HEK293 (cell line): ENCODE results near the gene HMG20B.

Source experiments
- CTCF ChIA-PET: fragments of 350-600 bp; formaldehyde crosslinking; extraction: SDS; loops from one replicate; lab custom pipeline; 2021; ENCODE audit warnings: antibody characterized with exemption; lab: Yijun Ruan, JAX
- POLR2A ChIA-PET: fragments of 300-600 bp; formaldehyde crosslinking; extraction: SDS; loops from one replicate; lab custom pipeline; 2020; ENCODE audit warnings: antibody characterized with exemption, inconsistent platforms; lab: Yijun Ruan, JAX
- H3K27ac ChIP-seq: fragments of 200-500 bp; sonication (Bioruptor generic); 2 replicates; pipeline ENCODE4 v1.5.1; 2014; ENCODE audit warnings: low read depth, low read length, control low read depth, inconsistent platforms; ENCODE audit errors: extremely low read depth
- H3K36me3 ChIP-seq, 2 experiments: fragments of 200-500 bp in 1 of 2; sonication (Bioruptor generic) in 1 of 2; 1 replicate in 1 of 2; 2 replicates in 1 of 2; pipeline ENCODE4 v1.5.1; 2014 to 2017; ENCODE audit warnings: inconsistent platforms in 2 of 2, low read length in 2 of 2; ENCODE audit not compliant: control insufficient read depth in 2 of 2, insufficient read depth in 1 of 2
- H3K4me1 ChIP-seq: fragments of 200-500 bp; sonication (Bioruptor generic); 2 replicates; pipeline ENCODE4 v1.5.1; 2014; ENCODE audit warnings: mild to moderate bottlenecking, low read length, inconsistent platforms; ENCODE audit not compliant: control insufficient read depth, insufficient read depth
- H3K4me3 ChIP-seq: 2 replicates; pipeline ENCODE4 v1.5.1; 2011; ENCODE audit warnings: low read depth, mild to moderate bottlenecking, control low read depth, low read length, moderate library complexity
- H3K9me3 ChIP-seq: fragments of 200-500 bp; sonication (Bioruptor generic); 2 replicates; pipeline ENCODE4 v1.5.1; 2014; ENCODE audit warnings: low read depth, low read length, inconsistent platforms; ENCODE audit not compliant: control insufficient read depth, insufficient read depth
- EGR2 ChIP-seq: fragments of 450-650 bp; formaldehyde crosslinking; IDR thresholded peaks from 2 replicates; pipeline ENCODE4 v1.5.1; 2016; ENCODE audit warnings: low read depth, missing biosample characterization, missing genetic modification characterization
- GLIS1 ChIP-seq: fragments of 450-650 bp; formaldehyde crosslinking; IDR thresholded peaks from 2 replicates; pipeline ENCODE4 v1.5.1; 2016; ENCODE audit warnings: missing biosample characterization, missing genetic modification characterization
- HOXA7 ChIP-seq: sonication (generic); formaldehyde crosslinking; IDR thresholded peaks from 2 replicates; pipeline ENCODE4 v1.8.1; 2022; ENCODE audit warnings: missing genetic modification reagents, borderline replicate concordance
- HOXD13 ChIP-seq: sonication (generic); formaldehyde crosslinking; IDR thresholded peaks from 2 replicates; pipeline ENCODE4 v1.8.0; 2022; ENCODE audit warnings: missing genetic modification reagents, borderline replicate concordance
- KLF10 ChIP-seq: fragments of 450-650 bp; IDR thresholded peaks from 2 replicates; pipeline ENCODE4 v1.5.1; 2018; ENCODE audit warnings: missing biosample characterization, mild to moderate bottlenecking, missing genetic modification characterization
- KLF8 ChIP-seq: fragments of 450-650 bp; formaldehyde crosslinking; IDR thresholded peaks from 2 replicates; pipeline ENCODE4 v1.5.1; 2016; ENCODE audit warnings: missing biosample characterization, missing genetic modification characterization
- MYNN ChIP-seq: fragments of 450-650 bp; formaldehyde crosslinking; IDR thresholded peaks from 2 replicates; pipeline ENCODE4 v1.5.1; 2016; ENCODE audit warnings: missing biosample characterization, missing genetic modification characterization, borderline replicate concordance
- MZF1 ChIP-seq: fragments of 450-650 bp; formaldehyde crosslinking; IDR thresholded peaks from 2 replicates; pipeline ENCODE4 v1.5.1; 2017; ENCODE audit warnings: missing biosample characterization, missing genetic modification characterization, borderline replicate concordance
- PATZ1 ChIP-seq: fragments of 450-650 bp; formaldehyde crosslinking; IDR thresholded peaks from 2 replicates; pipeline ENCODE4 v1.5.1; 2016; ENCODE audit warnings: missing biosample characterization, missing genetic modification characterization
- PRDM1 ChIP-seq: fragments of 450-650 bp; formaldehyde crosslinking; IDR thresholded peaks from 2 replicates; pipeline ENCODE4; 2016; ENCODE audit warnings: missing biosample characterization, missing genetic modification characterization
- PRDM10 ChIP-seq: fragments of 450-650 bp; formaldehyde crosslinking; IDR thresholded peaks from 2 replicates; pipeline ENCODE4 v1.5.1; 2016; ENCODE audit warnings: missing biosample characterization, missing genetic modification characterization
- SP2 ChIP-seq: fragments of 450-650 bp; formaldehyde crosslinking; IDR thresholded peaks from 2 replicates; pipeline ENCODE4 v1.5.1; 2016; ENCODE audit warnings: missing biosample characterization, missing genetic modification characterization
- SP3 ChIP-seq: fragments of 450-650 bp; formaldehyde crosslinking; IDR thresholded peaks from 2 replicates; pipeline ENCODE4 v1.5.1; 2016; ENCODE audit warnings: missing biosample characterization, missing genetic modification characterization
- ZBTB1 ChIP-seq: fragments of 450-650 bp; formaldehyde crosslinking; IDR thresholded peaks from 2 replicates; pipeline ENCODE4 v1.5.1; 2016; ENCODE audit warnings: missing biosample characterization, missing genetic modification characterization
- ZBTB20 ChIP-seq: fragments of 450-650 bp; formaldehyde crosslinking; IDR thresholded peaks from 2 replicates; pipeline ENCODE4 v1.5.1; 2016; ENCODE audit warnings: missing biosample characterization, missing genetic modification characterization
- ZBTB26 ChIP-seq: fragments of 450-650 bp; formaldehyde crosslinking; optimal IDR thresholded peaks from 2 replicates; pipeline ENCODE3; 2016; ENCODE audit warnings: missing biosample characterization, mild to moderate bottlenecking, missing genetic modification characterization
- ZFHX2 ChIP-seq: fragments of 450-650 bp; formaldehyde crosslinking; conservative IDR thresholded peaks from 2 replicates; pipeline ENCODE4 v1.5.1; 2016; ENCODE audit warnings: missing biosample characterization, missing genetic modification characterization
- ZIC2 ChIP-seq: fragments of 450-650 bp; formaldehyde crosslinking; IDR thresholded peaks from 2 replicates; pipeline ENCODE4 v1.5.1; 2016; ENCODE audit warnings: missing biosample characterization, missing genetic modification characterization
- ZNF174 ChIP-seq: fragments of 450-650 bp; formaldehyde crosslinking; IDR thresholded peaks from 2 replicates; pipeline ENCODE4 v1.5.0; 2017; ENCODE audit warnings: missing biosample characterization, mild to moderate bottlenecking, missing genetic modification characterization
- ZNF175 ChIP-seq: fragments of 450-650 bp; formaldehyde crosslinking; IDR thresholded peaks from 2 replicates; pipeline ENCODE4 v1.5.1; 2016; ENCODE audit warnings: missing biosample characterization, missing genetic modification characterization
- ZNF2 ChIP-seq: fragments of 450-650 bp; formaldehyde crosslinking; IDR thresholded peaks from 2 replicates; pipeline ENCODE4 v1.5.1; 2016; ENCODE audit warnings: missing biosample characterization, missing genetic modification characterization
- ZNF266 ChIP-seq: fragments of 450-650 bp; formaldehyde crosslinking; IDR thresholded peaks from 2 replicates; pipeline ENCODE4 v1.5.1; 2016; ENCODE audit warnings: missing biosample characterization, missing genetic modification characterization, low read depth
- ZNF561 ChIP-seq: fragments of 450-650 bp; IDR thresholded peaks from 2 replicates; pipeline ENCODE4 v1.5.1; 2018; ENCODE audit warnings: missing biosample characterization, missing genetic modification characterization, borderline replicate concordance
- ZNF585B ChIP-seq: fragments of 450-650 bp; formaldehyde crosslinking; IDR thresholded peaks from 2 replicates; pipeline ENCODE4 v1.5.1; 2016; ENCODE audit warnings: missing biosample characterization, missing genetic modification characterization
- ZNF654 ChIP-seq: fragments of 450-650 bp; formaldehyde crosslinking; IDR thresholded peaks from 2 replicates; pipeline ENCODE4 v1.5.1; 2016; ENCODE audit warnings: low read depth, missing biosample characterization, missing genetic modification characterization
- ZNF76 ChIP-seq: fragments of 450-650 bp; formaldehyde crosslinking; IDR thresholded peaks from 2 replicates; pipeline ENCODE4; 2016; ENCODE audit warnings: low read depth, missing biosample characterization, missing genetic modification characterization, borderline replicate concordance
- ZNF791 ChIP-seq: fragments of 450-650 bp; formaldehyde crosslinking; IDR thresholded peaks from 2 replicates; pipeline ENCODE4 v1.5.1; 2016; ENCODE audit warnings: missing biosample characterization, missing genetic modification characterization
- ZSCAN23 ChIP-seq: fragments of 450-650 bp; formaldehyde crosslinking; IDR thresholded peaks from 2 replicates; pipeline ENCODE4 v1.5.1; 2016; ENCODE audit warnings: missing biosample characterization, missing genetic modification characterization

HMG20B gene

GRCh38 chr19:3570606-3571011, 2.1 kb upstream of the HMG20B start:
- CTCF ChIA-PET = no interaction called here
- Histone ChIP-seq H3K4me3 (no peak overlapping the region), H3K9me3 (no peaks in the 10 kb centered on the region), H3K4me1 (no peaks in the 10 kb centered on the region), H3K27ac (no peak overlapping the region), H3K36me3 (peaks cover 5 to 8% of the 10 kb centered on the region in 2 experiments; a peak in 2 of 3 replicates)
- POLR2A ChIA-PET = interaction anchor here (0.6 to 0.8 kb wide), 2 partner anchors 9 to 11 kb away, joined by 3 to 4 read pairs; no protein-coding TSS in a partner anchor
- TF ChIP-seq ZNF174 (tag by site-specific recombination) = no peak
- no peak for TF ChIP-seq PRDM1 (tag by site-specific recombination)
- no peak for TF ChIP-seq HOXA7 (CRISPR knock-in tag)
- TF ChIP-seq ZSCAN23 (tag by site-specific recombination) = no peak
- TF ChIP-seq ZNF585B (tag by site-specific recombination) = no peak
- no peak for TF ChIP-seq PATZ1 (tag by site-specific recombination)
- no peak for TF ChIP-seq HOXD13 (CRISPR knock-in tag)
- TF ChIP-seq ZIC2 (tag by site-specific recombination) = peak; percentile 31; the same call in 1 of the 2 replicates
- TF ChIP-seq, all 188 proteins: peak for 1

- Histone ChIP-seq H3K36me3 (peaks cover 9 to 19% of the 10 kb centered on the region in 2 experiments; a peak in 2 of 3 replicates), H3K4me3 (peak overlapping the region; percentile 21; the same call in 1 of the 2 replicates), H3K4me1 (no peaks in the 10 kb centered on the region), H3K9me3 (no peaks in the 10 kb centered on the region), H3K27ac (no peak overlapping the region)
- ChIA-PET CTCF (no interaction called here), POLR2A (interaction anchor here (0.5 kb wide), 1 partner anchor 27 kb away, joined by 4 read pairs; no protein-coding TSS in a partner anchor)
- TF ChIP-seq ZNF654 = no peak
- TF ChIP-seq PRDM10 (tag by site-specific recombination) = peak; percentile 68
- peak; percentile 95 for TF ChIP-seq ZFHX2 (tag by site-specific recombination)
- TF ChIP-seq ZBTB26 (tag by site-specific recombination) = peak; percentile 52
- peak; percentile 94 for TF ChIP-seq SP3 (tag by site-specific recombination)
- TF ChIP-seq GLIS1 (tag by site-specific recombination) = peak; percentile 29; the same call in 1 of the 2 replicates
- 0 out of 2 replicates have a peak, but pooled peaks have one; percentile 16 for TF ChIP-seq KLF10 (tag by site-specific recombination)
- no peak for TF ChIP-seq ZNF791 (tag by site-specific recombination)
- TF ChIP-seq EGR2 (tag by site-specific recombination) = peak; percentile 84
- TF ChIP-seq SP2 (tag by site-specific recombination) = peak; percentile 99
- TF ChIP-seq ZNF561 = peak; percentile 57; the same call in 1 of the 2 replicates
- TF ChIP-seq ZBTB20 (tag by site-specific recombination) = no peak
- TF ChIP-seq ZNF2 = no peak
- 0 out of 2 replicates have a peak, but pooled peaks have one; percentile 53 for TF ChIP-seq KLF8 (tag by site-specific recombination)
- TF ChIP-seq ZNF266 (tag by site-specific recombination) = no peak
- TF ChIP-seq ZNF175 (tag by site-specific recombination) = no peak
- no peak for TF ChIP-seq MZF1
- no peak for TF ChIP-seq ZBTB1 (tag by site-specific recombination)
- TF ChIP-seq MYNN (tag by site-specific recombination) = peak; percentile 68; the same call in 1 of the 2 replicates
- TF ChIP-seq ZNF76 (tag by site-specific recombination) = no peak
These were observed 451 bp upstream of the HMG20B start for GRCh38 chr19:3572132-3572854.
